GM12873 (cell line): ENCODE results near the gene NXPE3.

Source experiments
- TF ChIP-seq, protein P1 (sequence below): IDR thresholded peaks from 2 replicates; pipeline ENCODE4 v1.5.1; 2012; ENCODE audit warnings: low read depth, mild to moderate bottlenecking, moderate library complexity, low read length, control low read depth; ENCODE audit not compliant: insufficient read depth; ENCODE audit errors: missing control alignments

Gene NXPE3

DNA sequence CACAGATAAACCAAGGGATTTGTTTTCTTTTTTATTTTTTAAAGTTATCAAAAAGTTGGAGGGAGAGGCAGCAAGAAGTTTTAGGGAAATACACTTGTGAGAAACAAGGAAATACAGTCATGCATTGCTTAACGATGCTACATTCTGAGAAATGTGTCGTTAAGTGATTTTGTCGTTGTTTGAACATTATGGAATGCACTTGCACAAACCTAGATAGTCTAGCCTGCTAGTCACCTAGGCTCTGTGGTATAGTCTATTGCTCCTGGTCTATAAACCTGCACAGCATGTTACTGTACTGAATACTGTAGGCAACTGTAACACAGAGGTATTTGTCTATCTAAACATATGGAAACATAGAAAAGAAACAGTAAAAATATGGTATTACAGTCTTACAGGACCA, 68.3 kb downstream of the NXPE3 start:
- TF ChIP-seq, protein P1, sequence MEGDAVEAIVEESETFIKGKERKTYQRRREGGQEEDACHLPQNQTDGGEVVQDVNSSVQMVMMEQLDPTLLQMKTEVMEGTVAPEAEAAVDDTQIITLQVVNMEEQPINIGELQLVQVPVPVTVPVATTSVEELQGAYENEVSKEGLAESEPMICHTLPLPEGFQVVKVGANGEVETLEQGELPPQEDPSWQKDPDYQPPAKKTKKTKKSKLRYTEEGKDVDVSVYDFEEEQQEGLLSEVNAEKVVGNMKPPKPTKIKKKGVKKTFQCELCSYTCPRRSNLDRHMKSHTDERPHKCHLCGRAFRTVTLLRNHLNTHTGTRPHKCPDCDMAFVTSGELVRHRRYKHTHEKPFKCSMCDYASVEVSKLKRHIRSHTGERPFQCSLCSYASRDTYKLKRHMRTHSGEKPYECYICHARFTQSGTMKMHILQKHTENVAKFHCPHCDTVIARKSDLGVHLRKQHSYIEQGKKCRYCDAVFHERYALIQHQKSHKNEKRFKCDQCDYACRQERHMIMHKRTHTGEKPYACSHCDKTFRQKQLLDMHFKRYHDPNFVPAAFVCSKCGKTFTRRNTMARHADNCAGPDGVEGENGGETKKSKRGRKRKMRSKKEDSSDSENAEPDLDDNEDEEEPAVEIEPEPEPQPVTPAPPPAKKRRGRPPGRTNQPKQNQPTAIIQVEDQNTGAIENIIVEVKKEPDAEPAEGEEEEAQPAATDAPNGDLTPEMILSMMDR: no peak

DNA sequence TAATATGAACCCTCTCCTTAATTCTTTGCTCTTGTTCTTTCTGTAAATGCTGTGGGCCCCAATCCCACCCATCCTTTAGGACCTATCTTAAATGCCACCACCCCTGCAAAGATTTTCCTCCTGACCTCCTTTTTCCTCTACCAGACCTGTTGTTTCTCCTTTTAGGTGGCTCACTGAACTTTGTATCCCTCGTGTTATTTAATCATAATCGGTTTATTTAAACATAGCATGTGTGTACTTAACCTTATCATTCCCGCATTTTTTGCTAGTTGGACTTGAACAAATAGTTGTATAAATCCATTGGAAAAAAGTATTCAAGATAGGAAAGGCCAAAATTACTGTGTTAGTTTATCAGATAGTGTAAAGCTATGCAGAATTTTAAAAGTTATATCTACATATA, 69.3 kb downstream of the NXPE3 start:
- TF ChIP-seq, protein P1: no peak

DNA sequence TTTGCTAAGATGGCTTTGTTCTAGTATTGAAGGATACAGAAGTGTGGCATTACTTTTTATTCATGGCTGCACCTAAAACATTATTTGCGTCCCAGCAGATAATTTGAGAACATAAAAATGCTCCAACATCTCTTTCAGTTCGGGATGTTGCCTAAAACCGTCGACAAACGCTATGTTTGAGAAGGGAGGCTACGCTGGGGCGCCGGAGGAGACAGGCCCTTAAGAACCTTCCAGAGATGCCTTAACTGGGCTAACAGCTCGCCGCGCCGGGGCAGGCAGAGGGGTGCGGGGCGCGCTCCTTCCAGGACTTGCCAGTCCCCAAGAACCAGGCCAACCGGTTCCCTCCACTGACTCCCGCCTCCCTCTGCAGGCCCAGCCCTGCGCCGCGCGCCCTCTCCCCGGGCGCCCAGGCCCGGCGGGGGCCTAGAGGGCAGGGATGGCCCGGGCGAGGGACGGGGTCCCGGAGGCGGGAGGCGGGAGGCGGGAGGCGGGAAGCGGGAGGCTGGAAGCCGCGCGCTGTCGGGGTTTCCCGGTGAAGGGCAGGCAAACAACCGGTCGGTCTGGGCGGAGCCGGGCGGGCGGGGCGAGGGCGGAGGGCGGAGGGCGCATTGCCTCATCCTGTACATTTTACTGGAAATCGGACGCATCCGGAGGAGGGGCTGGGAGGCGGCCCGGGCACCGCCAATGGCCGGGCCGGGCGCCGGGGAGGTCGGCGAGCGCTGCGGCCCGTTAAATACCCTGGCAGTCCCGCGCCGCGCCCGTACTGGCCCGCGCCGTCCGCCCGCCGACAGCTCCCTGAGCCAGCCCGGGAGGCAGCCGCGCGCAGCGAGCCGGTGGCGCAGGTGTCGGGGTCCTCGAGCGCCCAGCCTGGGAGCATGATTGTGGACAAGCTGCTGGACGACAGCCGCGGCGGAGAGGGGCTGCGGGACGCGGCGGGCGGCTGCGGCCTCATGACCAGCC, 70.0 kb downstream of the NXPE3 start, which contains the start of gene NFKBIZ:
TSS of gene NFKBIZ (plus strand) at position 761 of the 960 bp plus-strand sequence. CDS start at position 876, 115 bp downstream.
- TF ChIP-seq, protein P1: no peak

DNA sequence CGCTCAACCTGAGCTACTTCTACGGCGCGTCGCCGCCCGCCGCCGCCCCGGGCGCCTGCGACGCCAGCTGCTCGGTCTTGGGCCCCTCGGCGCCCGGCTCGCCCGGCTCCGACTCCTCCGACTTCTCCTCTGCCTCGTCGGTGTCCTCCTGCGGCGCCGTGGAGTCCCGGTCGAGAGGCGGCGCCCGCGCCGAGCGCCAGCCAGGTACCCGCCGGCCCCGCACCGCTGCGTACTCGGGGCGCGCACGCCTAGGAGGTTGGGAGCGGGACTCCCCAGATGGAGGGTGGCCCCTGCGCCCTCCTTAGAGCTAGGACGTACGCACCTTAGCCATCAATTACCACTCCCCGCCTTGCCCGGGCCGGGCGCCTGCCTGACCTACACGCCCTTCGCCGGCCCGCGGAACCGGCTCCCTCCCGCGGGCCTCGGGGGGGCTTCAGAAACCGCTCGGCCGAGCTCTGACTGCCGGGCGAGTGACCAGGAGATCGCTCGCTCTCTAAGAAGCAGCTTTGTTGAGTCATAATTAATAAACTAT, 70.8 kb downstream of the NXPE3 start:
- TF ChIP-seq, protein P1: peak; percentile 11

DNA sequence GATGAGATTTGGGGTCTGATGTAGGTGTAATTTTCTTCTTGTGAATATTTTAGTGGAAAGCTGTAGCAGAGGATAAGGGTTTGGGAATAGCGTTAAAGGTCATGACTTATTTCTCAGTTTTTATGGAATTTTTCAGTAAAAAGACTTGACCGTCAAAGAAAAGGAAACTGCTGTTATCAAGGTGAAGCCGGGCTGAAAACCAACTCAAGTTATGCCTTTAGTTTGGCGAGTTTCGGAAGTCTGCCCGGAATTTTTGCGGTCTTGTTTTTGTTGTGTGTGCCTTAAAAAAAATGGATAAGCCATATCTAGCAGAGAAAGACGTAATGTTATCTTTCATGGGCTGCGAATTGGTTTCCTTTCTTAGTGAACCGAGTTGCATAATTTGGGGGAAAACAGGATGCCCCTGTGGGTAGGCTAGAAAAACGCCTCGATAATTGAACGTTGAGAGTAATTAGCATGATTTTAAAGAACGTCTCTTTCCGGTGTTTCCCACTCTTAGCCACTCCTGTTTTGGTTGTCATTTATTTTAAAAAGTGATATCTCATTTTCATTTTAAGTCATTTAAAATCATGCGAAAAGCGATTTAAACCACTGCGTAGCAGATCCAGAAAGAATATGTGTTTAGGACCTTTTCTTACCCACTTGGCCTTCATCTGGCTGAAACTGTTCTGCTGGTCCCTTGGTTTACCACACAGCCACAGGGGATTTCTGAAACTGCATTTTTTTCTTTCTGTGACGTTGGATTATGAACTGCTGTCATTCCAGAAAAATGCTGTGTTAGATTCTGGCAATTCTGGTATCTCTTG, 71.4 kb downstream of the NXPE3 start:
- TF ChIP-seq, protein P1: no peak

DNA sequence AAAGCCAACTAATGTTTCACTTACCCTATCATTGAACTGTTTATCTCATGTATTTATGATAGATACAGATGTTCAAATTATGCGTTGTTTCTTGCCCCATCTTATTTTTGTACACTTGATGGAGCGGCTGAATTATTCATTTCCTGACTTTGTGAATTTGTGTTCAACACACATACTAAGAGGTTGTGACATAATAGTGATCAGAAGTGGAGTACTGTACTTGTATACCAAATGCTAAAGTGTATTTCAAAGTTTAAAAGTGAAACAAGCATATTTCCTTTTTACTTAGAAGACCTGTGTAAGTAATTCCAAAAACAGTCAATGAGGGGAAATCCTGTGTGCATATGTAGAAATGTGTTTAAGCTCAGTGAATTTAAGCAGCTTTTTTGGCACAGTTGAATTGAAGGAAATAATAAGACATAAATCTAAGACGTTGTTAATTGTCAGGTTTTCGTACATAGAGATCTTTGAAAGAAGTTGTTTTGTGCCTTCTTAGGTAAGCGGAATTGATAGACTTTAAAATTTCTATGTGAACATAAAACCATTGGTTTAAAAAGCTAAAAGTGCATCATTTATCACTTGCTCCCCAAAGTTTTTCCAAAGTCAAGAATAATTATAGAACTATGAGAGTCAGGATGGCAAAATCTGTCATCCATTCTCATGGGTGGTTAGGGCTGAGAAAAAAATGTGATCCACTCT, 72.2 kb downstream of the NXPE3 start:
- TF ChIP-seq, protein P1: no peak
